Measurements from ENCODE around the gene TTL. TPM values are rescaled to one million over a fixed set of nuclear protein-coding genes. Genes with fewer than 3 reads are reported as not detected.

TTL gene
- total and polyA plus RNA-seq, 9 donors: 3.7 to 23.6 (median 18.3) TPM

DNA sequence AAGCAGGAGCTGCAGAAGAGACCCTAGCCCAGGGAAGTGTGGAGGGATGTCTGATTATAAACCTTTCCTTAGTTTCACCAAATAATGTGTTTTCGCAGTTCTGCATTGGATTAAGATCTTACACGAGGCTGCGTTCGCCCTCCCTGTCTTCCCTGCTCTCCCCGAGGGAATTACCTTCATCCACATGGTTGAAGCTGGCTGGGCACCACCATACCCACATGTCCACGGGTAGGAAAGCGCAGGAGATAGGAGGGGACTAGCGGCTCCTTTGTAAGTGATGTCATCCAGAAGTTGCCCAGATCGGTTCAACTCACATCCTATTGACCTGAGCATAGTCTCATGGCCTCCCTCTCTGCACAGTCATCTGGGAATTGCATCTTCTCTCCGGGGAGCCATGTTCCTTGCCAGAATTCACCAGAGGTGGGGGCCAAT is 1.1 kb downstream of the TTL start:
- whole genome bisulfite sequencing, 3 donors: 6 to 9% (median 7%) methylated on average over 10 of the region's 10 CpGs
- H3K4me1 ChIP-seq (ENCODE audit: insufficient read depth): peaks cover 6% of the 10 kb centered on the region
- intact Hi-C loops (cut with DNase I): loop anchor here (5.0 to 10.0 kb wide), 4 partner anchors 59 to 164 kb away; partner anchors contain the start of genes CHCHD5 (in 3 of the 4), POLR1B (in 2 of the 4) and SLC20A1 (in 1 of the 4)
- no peaks in the 10 kb centered on the region for H3K36me3 ChIP-seq
- peak overlapping the region in 1 of 2 donors; percentile 84 for H3K27ac ChIP-seq
- H3K27me3 ChIP-seq: no peaks in the 10 kb centered on the region
- peak overlapping the region; percentile 85 for H3K4me3 ChIP-seq
- H3K9me3 ChIP-seq: no peaks in the 10 kb centered on the region
- TF ChIP-seq POLR2A (IDR thresholded peaks at IDR 0.05): no peak
- TF ChIP-seq, protein P1, sequence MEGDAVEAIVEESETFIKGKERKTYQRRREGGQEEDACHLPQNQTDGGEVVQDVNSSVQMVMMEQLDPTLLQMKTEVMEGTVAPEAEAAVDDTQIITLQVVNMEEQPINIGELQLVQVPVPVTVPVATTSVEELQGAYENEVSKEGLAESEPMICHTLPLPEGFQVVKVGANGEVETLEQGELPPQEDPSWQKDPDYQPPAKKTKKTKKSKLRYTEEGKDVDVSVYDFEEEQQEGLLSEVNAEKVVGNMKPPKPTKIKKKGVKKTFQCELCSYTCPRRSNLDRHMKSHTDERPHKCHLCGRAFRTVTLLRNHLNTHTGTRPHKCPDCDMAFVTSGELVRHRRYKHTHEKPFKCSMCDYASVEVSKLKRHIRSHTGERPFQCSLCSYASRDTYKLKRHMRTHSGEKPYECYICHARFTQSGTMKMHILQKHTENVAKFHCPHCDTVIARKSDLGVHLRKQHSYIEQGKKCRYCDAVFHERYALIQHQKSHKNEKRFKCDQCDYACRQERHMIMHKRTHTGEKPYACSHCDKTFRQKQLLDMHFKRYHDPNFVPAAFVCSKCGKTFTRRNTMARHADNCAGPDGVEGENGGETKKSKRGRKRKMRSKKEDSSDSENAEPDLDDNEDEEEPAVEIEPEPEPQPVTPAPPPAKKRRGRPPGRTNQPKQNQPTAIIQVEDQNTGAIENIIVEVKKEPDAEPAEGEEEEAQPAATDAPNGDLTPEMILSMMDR (IDR thresholded peaks at IDR 0.05): no peak
- no peak for TF ChIP-seq EP300 (IDR thresholded peaks at IDR 0.05)
- DNase-seq: peak in 1 of 5 donors; percentile 25

DNA sequence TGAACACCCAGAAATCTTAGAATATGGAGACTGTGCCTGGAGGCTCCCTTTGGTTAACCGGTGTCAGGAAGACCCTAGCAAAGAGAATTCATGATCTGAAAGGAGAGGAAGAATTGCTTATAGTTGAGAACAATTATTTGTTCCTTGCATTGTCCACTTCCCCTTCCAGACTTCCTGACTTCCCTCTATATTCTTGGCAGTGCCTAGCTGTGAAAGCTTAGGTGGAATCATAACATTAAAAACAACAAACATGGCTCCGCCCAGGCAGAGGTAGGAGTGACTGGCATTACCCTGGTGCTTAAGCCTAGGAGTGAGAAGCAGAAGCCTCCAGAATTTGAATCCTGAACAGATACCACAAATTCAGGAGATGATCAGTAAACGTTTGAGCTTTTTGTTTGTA is 1.9 kb downstream of the TTL start:
- no peaks in the 10 kb centered on the region for H3K27me3 ChIP-seq
- H3K4me3 ChIP-seq: no peak overlapping the region
- H3K36me3 ChIP-seq: no peaks in the 10 kb centered on the region
- no peaks in the 10 kb centered on the region for H3K9me3 ChIP-seq
- intact Hi-C loops (cut with DNase I): loop anchor here (5.0 to 10.0 kb wide), 4 partner anchors 58 to 163 kb away; partner anchors contain the start of genes CHCHD5 (in 3 of the 4), POLR1B (in 2 of the 4) and SLC20A1 (in 1 of the 4)
- no peak for TF ChIP-seq POLR2A (IDR thresholded peaks at IDR 0.05)
- no peak for TF ChIP-seq EP300 (IDR thresholded peaks at IDR 0.05)
- TF ChIP-seq, protein P1 (IDR thresholded peaks at IDR 0.05): no peak
- H3K27ac ChIP-seq: no peak overlapping the region
- H3K4me1 ChIP-seq (ENCODE audit: insufficient read depth): peaks cover 6% of the 10 kb centered on the region
- WGBS, 3 donors: 83 to 85% (median 85%) methylated on average over 3 of the region's 3 CpGs
- DNase-seq: no peak

DNA sequence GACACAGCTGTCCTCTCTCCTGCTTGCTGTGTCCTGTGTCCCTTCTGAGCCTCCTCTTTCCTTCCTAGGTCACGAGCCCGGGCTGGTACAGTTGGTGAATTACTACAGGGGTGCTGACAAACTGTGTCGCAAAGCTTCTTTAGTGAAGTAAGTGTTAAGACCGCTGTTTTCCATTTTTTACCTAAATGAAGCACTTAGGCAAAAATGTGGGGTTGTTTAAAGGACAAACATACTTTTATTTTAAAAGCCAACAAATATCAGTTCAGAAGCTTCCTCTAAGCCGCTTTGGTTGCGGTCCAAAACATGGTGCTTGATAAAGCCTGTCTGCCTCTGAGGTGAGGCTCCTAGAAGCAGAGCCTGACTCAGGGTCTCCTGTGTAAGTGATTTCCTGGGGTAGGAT is 3.9 kb downstream of the TTL start:
- H3K27me3 ChIP-seq: no peaks in the 10 kb centered on the region
- H3K27ac ChIP-seq: no peak overlapping the region
- no peak overlapping the region for H3K4me3 ChIP-seq
- WGBS, 3 donors: 95 to 97% (median 95%) methylated on average over 6 of the region's 6 CpGs
- H3K9me3 ChIP-seq: no peaks in the 10 kb centered on the region
- intact Hi-C loops (cut with DNase I): loop anchor here in 1 of 4 donors (10.0 kb wide), 1 partner anchor 59 kb away; the partner anchor contains the start of gene POLR1B
- TF ChIP-seq EP300 (IDR thresholded peaks at IDR 0.05): no peak
- no peak for TF ChIP-seq POLR2A (IDR thresholded peaks at IDR 0.05)
- TF ChIP-seq, protein P1 (IDR thresholded peaks at IDR 0.05): no peak
- no peaks in the 10 kb centered on the region for H3K36me3 ChIP-seq
- no peak for DNase-seq
- H3K4me1 ChIP-seq (ENCODE audit: insufficient read depth): peaks cover 4% of the 10 kb centered on the region

DNA sequence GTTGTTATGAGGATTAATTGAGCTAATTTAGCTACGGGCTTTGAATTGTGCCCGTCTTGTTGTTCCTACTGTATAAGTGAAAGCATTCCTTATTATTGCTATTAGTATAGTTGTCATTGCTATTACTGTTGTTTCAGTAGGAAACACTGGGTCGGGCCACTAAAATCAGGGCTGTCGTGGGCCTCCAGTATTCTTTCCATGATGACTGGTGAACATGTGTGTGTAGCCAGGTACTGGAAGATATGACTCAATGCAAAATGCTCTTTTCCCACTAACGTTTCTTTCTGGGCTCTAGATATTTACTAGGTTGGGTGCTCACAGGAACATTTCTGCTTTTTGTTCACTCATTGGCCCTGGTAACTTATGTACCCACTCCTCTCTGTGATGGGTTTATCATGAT is 4.9 kb downstream of the TTL start:
- H3K4me3 ChIP-seq: no peak overlapping the region
- WGBS, 3 donors: 89 to 92% (median 91%) methylated on average over 5 of the region's 5 CpGs
- H3K36me3 ChIP-seq: no peaks in the 10 kb centered on the region
- H3K9me3 ChIP-seq: no peaks in the 10 kb centered on the region
- intact Hi-C loops (cut with DNase I): loop anchor here in 1 of 4 donors (10.0 kb wide), 1 partner anchor 58 kb away; the partner anchor contains the start of gene POLR1B
- no peak for DNase-seq
- no peak overlapping the region for H3K27ac ChIP-seq
- peaks cover 3% of the 10 kb centered on the region for H3K4me1 ChIP-seq (ENCODE audit: insufficient read depth)
- TF ChIP-seq, protein P1 (IDR thresholded peaks at IDR 0.05): no peak
- TF ChIP-seq EP300 (IDR thresholded peaks at IDR 0.05) (no peak), POLR2A (IDR thresholded peaks at IDR 0.05) (no peak)
- H3K27me3 ChIP-seq: no peaks in the 10 kb centered on the region

Measured in ovary (tissue), 9 donors.